ENCODE measurements around the gene B9D1.
A peak's percentile ranks its signal among the peaks of the same experiment; 100 is the strongest.

Gene B9D1

GRCh38 chr17:19348081-19348650, 14.4 kb downstream of the B9D1 start:
- DNase-seq (ENCODE audit: low read depth in 2 of 2), result no peak
- TF ChIP-seq, protein P1, sequence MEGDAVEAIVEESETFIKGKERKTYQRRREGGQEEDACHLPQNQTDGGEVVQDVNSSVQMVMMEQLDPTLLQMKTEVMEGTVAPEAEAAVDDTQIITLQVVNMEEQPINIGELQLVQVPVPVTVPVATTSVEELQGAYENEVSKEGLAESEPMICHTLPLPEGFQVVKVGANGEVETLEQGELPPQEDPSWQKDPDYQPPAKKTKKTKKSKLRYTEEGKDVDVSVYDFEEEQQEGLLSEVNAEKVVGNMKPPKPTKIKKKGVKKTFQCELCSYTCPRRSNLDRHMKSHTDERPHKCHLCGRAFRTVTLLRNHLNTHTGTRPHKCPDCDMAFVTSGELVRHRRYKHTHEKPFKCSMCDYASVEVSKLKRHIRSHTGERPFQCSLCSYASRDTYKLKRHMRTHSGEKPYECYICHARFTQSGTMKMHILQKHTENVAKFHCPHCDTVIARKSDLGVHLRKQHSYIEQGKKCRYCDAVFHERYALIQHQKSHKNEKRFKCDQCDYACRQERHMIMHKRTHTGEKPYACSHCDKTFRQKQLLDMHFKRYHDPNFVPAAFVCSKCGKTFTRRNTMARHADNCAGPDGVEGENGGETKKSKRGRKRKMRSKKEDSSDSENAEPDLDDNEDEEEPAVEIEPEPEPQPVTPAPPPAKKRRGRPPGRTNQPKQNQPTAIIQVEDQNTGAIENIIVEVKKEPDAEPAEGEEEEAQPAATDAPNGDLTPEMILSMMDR (IDR thresholded peaks at IDR 0.05; ENCODE audit: low read depth, low read length), result no peak
- no peak overlapping the region for H3K4me3 ChIP-seq (replicated peaks in 1 of 2; ENCODE audit: low read depth in 2 of 2, low read length in 2 of 2)

DNA sequence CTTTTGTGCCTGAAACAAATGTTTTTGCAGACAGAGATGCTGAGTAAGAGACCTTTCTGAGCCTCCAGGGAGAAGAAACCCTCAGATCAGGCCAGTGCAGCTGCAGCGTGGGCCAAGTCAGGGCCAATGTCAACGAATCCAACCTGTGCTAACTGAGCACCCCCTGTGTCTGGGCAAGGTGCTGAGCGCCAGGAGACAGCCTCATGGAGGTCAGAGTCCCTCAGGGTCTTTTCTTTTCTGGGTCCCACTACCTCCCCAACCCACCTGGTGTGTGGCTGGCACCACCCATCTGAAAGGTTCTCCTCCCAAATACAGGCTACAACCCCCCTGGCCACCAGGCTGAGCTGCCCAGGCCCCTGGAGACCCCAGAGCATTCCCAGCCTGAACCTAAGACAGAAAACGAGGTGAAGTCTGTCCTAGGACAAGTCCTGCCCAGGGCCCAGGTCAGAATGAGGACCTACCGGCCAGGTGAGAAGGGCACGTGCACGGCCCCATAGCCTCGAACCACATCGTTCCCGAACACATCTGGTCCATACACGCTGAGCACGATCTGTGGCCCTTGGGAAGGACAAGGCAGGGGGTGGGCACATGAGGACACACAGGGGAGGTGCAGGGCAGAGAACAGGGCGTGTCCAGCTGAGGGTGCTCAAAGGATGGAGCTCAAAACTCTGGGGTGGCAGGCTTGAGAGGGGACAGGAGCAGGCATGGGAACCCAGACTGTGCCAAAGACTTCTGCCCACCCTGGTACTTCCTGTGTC, 15.0 kb downstream of the B9D1 start:
- H3K4me3 ChIP-seq (replicated peaks in 1 of 2; ENCODE audit: low read depth in 2 of 2, low read length in 2 of 2), result no peak overlapping the region
- TF ChIP-seq, protein P1 (IDR thresholded peaks at IDR 0.05; ENCODE audit: low read depth, low read length), result no peak
- DNase-seq (ENCODE audit: low read depth in 2 of 2), result no peak

- TF ChIP-seq, protein P1 (IDR thresholded peaks at IDR 0.05; ENCODE audit: low read depth, low read length), result no peak
- DNase-seq (ENCODE audit: low read depth in 2 of 2), result peak; percentile 85 to 94
- H3K4me3 ChIP-seq (replicated peaks in 1 of 2; ENCODE audit: low read depth in 2 of 2, low read length in 2 of 2), result no peak overlapping the region
These were observed 15.9 kb downstream of the B9D1 start for GRCh38 chr17:19346351-19347255.

DNA sequence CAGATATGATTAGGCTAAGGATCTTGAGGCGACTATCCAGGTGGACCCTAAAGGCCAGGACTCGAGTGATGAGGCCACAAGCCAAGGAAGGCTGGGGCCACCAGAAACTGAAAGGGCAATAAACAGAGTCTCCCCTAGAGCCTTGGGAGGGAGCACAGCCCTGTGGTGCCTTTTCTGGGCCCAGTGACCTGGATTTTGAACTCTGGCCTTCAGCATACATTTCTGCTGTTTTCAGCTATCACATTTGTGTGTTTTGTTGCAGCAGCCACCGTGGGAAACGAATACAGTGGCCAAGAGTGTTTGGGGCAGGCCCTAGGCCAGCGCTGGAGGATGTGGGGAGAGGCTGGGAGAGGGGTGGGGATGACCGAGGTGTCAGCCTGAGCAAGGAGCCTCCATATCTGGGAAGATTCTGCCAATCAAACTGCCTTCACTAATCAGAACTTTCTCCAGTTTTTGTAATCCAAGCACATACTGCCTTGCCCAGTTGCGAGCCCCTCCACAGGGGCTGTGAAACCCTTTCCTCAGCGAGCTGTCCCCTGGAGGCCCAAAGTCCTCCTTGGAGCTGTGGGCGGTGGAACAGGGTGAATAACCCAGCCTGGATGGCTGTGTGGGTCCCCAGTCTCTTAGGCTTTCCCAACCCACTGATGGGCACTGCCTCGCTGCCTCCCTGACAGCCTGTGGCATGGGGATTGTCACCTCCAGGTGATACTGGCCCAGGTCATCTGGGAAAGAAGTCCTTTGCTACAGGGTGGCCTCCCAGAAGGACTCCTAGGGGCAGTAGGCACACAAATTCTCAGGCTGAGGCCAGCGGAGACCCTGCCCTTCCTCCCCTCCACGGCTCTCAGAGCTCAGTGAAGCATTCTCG, 16.8 kb downstream of the B9D1 start:
- no peak overlapping the region for H3K4me3 ChIP-seq (replicated peaks in 1 of 2; ENCODE audit: low read depth in 2 of 2, low read length in 2 of 2)
- TF ChIP-seq, protein P1 (IDR thresholded peaks at IDR 0.05; ENCODE audit: low read depth, low read length), result no peak
- no peak for DNase-seq (ENCODE audit: low read depth in 2 of 2)

- no peak overlapping the region for H3K4me3 ChIP-seq (replicated peaks in 1 of 2; ENCODE audit: low read depth in 2 of 2, low read length in 2 of 2)
- no peak for DNase-seq (ENCODE audit: low read depth in 2 of 2)
- TF ChIP-seq, protein P1 (IDR thresholded peaks at IDR 0.05; ENCODE audit: low read depth, low read length), result no peak
These were observed 17.5 kb downstream of the B9D1 start for GRCh38 chr17:19345067-19345460.

All from cardiac fibroblast (primary cell).